HEK293 (cell line): ENCODE results near the gene CCDC136.

Experiments
- MEIS1 ChIP-seq: sonication (generic); formaldehyde crosslinking; IDR thresholded peaks from 2 replicates; pipeline ENCODE4 v1.8.1; 2022; ENCODE audit warnings: missing genetic modification reagents, mild to moderate bottlenecking, borderline replicate concordance
- ZNF19 ChIP-seq: fragments of 450-650 bp; formaldehyde crosslinking; IDR thresholded peaks from 2 replicates; pipeline ENCODE4; 2016; ENCODE audit warnings: missing biosample characterization, missing genetic modification characterization, low read depth
- ZNF423 ChIP-seq: fragments of 450-650 bp; formaldehyde crosslinking; IDR thresholded peaks from 2 replicates; pipeline ENCODE4 v1.5.1; 2016; ENCODE audit warnings: missing biosample characterization, missing genetic modification characterization
- TF ChIP-seq, protein P1 (sequence below): fragments of 450-650 bp; formaldehyde crosslinking; IDR thresholded peaks from 2 replicates; pipeline ENCODE4 v1.5.1; 2016; ENCODE audit warnings: missing biosample characterization, missing genetic modification characterization

DNA sequence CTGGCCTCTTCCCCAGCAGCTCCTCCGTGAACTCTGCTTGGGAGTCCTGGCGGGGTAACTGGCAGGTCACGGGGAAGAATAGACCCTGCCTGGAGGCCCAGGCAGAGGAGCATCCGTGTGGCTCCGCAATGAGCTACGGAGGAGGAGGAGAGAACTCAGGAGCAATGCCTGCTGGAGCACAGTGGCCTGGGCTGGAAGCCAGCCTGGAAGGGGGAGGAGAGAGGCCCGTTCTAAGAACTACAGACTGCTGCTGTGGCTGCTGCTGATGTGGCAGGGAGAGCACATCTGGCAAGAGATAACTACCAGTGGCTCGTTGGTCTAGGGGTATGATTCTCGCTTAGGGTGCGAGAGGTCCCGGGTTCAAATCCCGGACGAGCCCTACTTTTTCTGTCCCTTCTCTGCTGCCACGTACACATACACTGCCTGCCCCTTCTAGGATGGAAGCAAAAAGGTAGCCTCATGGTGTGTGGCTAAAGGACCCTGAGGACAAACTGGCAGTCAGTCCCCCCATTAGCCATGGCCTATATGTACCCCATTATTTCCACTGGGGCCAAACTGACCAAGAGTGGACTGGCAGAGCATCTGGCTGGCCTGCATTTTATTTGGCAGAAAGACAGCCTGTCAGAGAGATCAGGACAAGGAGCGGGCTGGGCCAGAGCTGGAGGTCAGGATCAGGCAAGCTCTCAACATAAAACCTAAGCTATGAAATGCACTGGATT lies 8.5 kb upstream of the CCDC136 start:
- TF ChIP-seq, protein P1, sequence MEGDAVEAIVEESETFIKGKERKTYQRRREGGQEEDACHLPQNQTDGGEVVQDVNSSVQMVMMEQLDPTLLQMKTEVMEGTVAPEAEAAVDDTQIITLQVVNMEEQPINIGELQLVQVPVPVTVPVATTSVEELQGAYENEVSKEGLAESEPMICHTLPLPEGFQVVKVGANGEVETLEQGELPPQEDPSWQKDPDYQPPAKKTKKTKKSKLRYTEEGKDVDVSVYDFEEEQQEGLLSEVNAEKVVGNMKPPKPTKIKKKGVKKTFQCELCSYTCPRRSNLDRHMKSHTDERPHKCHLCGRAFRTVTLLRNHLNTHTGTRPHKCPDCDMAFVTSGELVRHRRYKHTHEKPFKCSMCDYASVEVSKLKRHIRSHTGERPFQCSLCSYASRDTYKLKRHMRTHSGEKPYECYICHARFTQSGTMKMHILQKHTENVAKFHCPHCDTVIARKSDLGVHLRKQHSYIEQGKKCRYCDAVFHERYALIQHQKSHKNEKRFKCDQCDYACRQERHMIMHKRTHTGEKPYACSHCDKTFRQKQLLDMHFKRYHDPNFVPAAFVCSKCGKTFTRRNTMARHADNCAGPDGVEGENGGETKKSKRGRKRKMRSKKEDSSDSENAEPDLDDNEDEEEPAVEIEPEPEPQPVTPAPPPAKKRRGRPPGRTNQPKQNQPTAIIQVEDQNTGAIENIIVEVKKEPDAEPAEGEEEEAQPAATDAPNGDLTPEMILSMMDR, result no peak
- no peak for TF ChIP-seq MEIS1 (CRISPR knock-in tag)
- TF ChIP-seq ZNF423 (tag by site-specific recombination), result no peak
- TF ChIP-seq ZNF19, result no peak
